ENCODE data around the gene PRDM16.

The PRDM16 gene

DNA sequence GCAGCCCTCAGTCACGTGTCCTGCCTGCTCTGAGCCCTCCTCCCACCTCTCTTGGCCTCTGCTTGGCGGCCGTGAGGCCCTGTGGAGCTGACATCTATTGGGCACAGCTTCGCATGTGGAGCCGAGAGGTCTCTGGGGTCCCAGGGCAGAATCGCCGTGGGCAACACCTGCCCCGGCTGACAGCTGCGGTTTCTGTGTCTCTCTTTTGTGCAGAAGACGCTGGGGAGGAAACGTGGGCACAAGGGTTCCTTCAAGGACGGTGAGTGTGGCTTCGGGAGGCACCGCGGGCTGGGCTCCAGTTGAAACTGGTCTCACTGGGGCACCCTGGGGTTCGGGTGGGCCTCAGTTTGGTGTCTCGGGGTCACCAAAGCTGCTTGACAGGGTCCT, 396.9 kb downstream of the PRDM16 start:
- no peaks in the 10 kb centered on the region for H3F3A ChIP-seq (ENCODE audit: insufficient read depth, low read length)
- H3K27ac ChIP-seq (ENCODE audit: low read depth, low read length, poor library complexity, severe bottlenecking) = no peak overlapping the region
- H3K9me2 ChIP-seq (ENCODE audit: low read depth, low read length) = no peaks in the 10 kb centered on the region
- no peak overlapping the region for H2AFZ ChIP-seq (ENCODE audit: low read length)
- no peaks in the 10 kb centered on the region for H3K4me1 ChIP-seq (ENCODE audit: insufficient read depth, low read length, severe bottlenecking)
- TF ChIP-seq EZH2 (IDR thresholded peaks at IDR 0.05; ENCODE audit: borderline replicate concordance, low read length) = no peak
- TF ChIP-seq, protein P1, sequence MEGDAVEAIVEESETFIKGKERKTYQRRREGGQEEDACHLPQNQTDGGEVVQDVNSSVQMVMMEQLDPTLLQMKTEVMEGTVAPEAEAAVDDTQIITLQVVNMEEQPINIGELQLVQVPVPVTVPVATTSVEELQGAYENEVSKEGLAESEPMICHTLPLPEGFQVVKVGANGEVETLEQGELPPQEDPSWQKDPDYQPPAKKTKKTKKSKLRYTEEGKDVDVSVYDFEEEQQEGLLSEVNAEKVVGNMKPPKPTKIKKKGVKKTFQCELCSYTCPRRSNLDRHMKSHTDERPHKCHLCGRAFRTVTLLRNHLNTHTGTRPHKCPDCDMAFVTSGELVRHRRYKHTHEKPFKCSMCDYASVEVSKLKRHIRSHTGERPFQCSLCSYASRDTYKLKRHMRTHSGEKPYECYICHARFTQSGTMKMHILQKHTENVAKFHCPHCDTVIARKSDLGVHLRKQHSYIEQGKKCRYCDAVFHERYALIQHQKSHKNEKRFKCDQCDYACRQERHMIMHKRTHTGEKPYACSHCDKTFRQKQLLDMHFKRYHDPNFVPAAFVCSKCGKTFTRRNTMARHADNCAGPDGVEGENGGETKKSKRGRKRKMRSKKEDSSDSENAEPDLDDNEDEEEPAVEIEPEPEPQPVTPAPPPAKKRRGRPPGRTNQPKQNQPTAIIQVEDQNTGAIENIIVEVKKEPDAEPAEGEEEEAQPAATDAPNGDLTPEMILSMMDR (IDR thresholded peaks at IDR 0.05; ENCODE audit: low read length) = no peak
- no peaks in the 10 kb centered on the region for H3K79me2 ChIP-seq (ENCODE audit: insufficient read depth, low read length)
- no peak overlapping the region for H3K4me3 ChIP-seq (ENCODE audit: low read depth, low read length, poor library complexity, severe bottlenecking)
- H3K36me3 ChIP-seq (ENCODE audit: insufficient read depth, low read length) = no peaks in the 10 kb centered on the region
- H3K4me2 ChIP-seq (ENCODE audit: low read length) = no peak overlapping the region
- H3K27me3 ChIP-seq (ENCODE audit: insufficient read depth, low read length) = no peaks in the 10 kb centered on the region; the same call in 1 of the 2 replicates
- H3K9ac ChIP-seq (ENCODE audit: low read length) = no peak overlapping the region
- no peaks in the 10 kb centered on the region for H3K9me3 ChIP-seq (ENCODE audit: low read length)
- H4K20me1 ChIP-seq (ENCODE audit: insufficient read depth, low read length) = no peaks in the 10 kb centered on the region

DNA sequence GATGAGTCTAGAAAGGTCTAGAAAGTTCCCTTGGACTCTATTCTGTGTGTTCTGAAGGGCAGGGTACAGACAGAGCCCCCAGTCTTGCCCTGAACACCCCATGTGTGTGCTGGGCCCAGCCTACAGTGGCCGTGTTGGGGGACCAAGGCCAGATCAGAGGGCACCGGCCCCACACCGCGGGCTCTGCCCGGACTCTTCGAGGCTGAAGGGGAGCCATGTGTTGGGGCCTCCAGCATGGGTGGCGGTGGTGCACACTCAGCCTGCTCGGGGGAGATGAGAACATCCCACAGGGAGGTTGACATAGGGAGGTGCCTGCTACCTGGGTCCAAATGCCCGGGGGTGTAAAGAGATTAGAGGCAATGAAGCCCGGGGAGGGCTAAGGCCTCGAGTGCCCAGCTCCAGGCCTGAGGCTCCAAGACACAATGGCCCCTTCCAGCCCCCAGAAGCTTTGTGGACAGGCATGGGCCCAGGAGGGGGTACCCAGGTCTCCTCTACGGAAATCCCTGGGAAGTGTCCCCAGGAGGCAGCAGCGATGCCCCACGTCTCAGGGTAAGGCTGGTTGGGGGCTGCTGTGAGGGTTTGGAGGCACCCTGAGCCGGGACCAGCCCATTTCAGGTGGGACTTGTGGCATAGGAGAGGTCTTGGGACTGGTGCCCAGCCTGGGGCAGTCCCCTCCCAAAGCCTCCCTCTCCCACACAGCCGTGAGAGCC, 397.5 kb downstream of the PRDM16 start:
- Histone ChIP-seq H3K9me2 (ENCODE audit: low read depth, low read length) (no peaks in the 10 kb centered on the region), H3K36me3 (ENCODE audit: insufficient read depth, low read length) (no peaks in the 10 kb centered on the region), H3K4me1 (ENCODE audit: insufficient read depth, low read length, severe bottlenecking) (no peaks in the 10 kb centered on the region), H3F3A (ENCODE audit: insufficient read depth, low read length) (no peaks in the 10 kb centered on the region), H3K9ac (ENCODE audit: low read length) (no peak overlapping the region), H3K27me3 (ENCODE audit: insufficient read depth, low read length) (no peaks in the 10 kb centered on the region; the same call in 1 of the 2 replicates), H3K4me3 (ENCODE audit: low read depth, low read length, poor library complexity, severe bottlenecking) (no peak overlapping the region), H4K20me1 (ENCODE audit: insufficient read depth, low read length) (no peaks in the 10 kb centered on the region), H3K9me3 (ENCODE audit: low read length) (no peaks in the 10 kb centered on the region), H2AFZ (ENCODE audit: low read length) (no peak overlapping the region), H3K27ac (ENCODE audit: low read depth, low read length, poor library complexity, severe bottlenecking) (no peak overlapping the region), H3K4me2 (ENCODE audit: low read length) (no peak overlapping the region), H3K79me2 (ENCODE audit: insufficient read depth, low read length) (no peaks in the 10 kb centered on the region)
- TF ChIP-seq, protein P1 (IDR thresholded peaks at IDR 0.05; ENCODE audit: low read length) = no peak
- TF ChIP-seq EZH2 (IDR thresholded peaks at IDR 0.05; ENCODE audit: borderline replicate concordance, low read length) = no peak

DNA sequence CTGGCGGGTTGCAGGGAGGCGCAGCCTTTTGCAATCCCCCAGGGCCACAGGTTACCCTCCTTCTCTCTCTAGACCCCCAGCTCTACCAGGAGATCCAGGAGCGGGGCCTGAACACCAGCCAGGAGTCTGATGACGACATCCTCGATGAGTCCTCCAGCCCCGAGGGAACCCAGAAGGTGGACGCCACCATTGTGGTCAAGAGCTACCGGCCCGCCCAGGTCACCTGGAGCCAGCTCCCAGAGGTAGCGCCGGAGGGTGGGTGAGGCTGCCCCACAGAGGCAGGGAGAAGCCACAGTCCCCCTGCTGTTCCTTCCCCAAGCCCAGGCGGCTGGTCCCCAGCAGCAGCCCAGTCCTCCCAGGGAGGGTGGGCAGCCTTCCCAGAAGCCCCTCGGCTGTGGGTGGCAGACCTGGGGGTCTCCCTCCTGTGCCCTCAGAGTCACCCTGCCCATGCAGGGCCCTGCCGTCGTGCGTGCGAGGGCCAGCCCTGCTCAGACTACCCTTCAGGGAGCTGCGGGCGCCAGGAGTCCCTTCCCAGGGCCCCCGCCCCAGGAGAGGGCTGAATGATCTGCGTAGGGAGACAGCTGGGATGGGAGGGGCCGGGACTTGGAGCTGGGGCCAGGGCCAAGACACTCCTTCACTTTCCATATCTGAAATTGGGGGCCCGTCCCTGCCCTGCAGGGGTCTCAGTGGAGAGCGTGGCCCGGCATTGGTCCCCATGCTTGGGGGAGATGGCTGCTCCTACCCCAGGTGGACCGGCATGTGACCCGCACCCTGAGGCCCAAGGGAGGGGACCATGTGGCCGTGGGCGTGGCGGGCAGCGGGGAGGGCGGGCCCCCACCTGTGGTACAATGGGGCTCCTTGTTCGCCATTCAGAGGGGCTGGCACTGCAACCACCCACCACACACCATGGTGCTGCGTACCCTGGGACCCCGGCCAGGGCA, 398.4 kb downstream of the PRDM16 start:
- Histone ChIP-seq H3K27ac (ENCODE audit: low read depth, low read length, poor library complexity, severe bottlenecking) (no peak overlapping the region), H3K4me2 (ENCODE audit: low read length) (no peak overlapping the region)

More for the DNA sequence above, 398.4 kb downstream of the PRDM16 start:
- TF ChIP-seq EZH2 (IDR thresholded peaks at IDR 0.05; ENCODE audit: borderline replicate concordance, low read length) = no peak
- TF ChIP-seq, protein P1 (IDR thresholded peaks at IDR 0.05; ENCODE audit: low read length) = no peak
- Histone ChIP-seq H2AFZ (ENCODE audit: low read length) (no peak overlapping the region), H3K9me2 (ENCODE audit: low read depth, low read length) (no peaks in the 10 kb centered on the region), H3K36me3 (ENCODE audit: insufficient read depth, low read length) (no peaks in the 10 kb centered on the region), H3K9me3 (ENCODE audit: low read length) (no peaks in the 10 kb centered on the region), H3K27me3 (ENCODE audit: insufficient read depth, low read length) (no peaks in the 10 kb centered on the region; the same call in 1 of the 2 replicates), H3K4me1 (ENCODE audit: insufficient read depth, low read length, severe bottlenecking) (no peaks in the 10 kb centered on the region), H4K20me1 (ENCODE audit: insufficient read depth, low read length) (no peaks in the 10 kb centered on the region), H3K79me2 (ENCODE audit: insufficient read depth, low read length) (no peaks in the 10 kb centered on the region), H3K4me3 (ENCODE audit: low read depth, low read length, poor library complexity, severe bottlenecking) (no peak overlapping the region), H3F3A (ENCODE audit: insufficient read depth, low read length) (no peaks in the 10 kb centered on the region), H3K9ac (ENCODE audit: low read length) (no peak overlapping the region)

All from OCI-LY1 (cell line).